HepG2 (cell line): Measurements from ENCODE around the gene FNDC8. TPM values are rescaled to one million over a fixed set of nuclear protein-coding genes. Genes with fewer than 3 reads are reported as not detected.

Source experiments
- ATF1 ChIP-seq: IDR thresholded peaks from 2 replicates; pipeline ENCODE4 v1.6.1; 2016; ENCODE audit warnings: mild to moderate bottlenecking, control low read depth
- CEBPG ChIP-seq: IDR thresholded peaks from 2 replicates; pipeline ENCODE4 v1.6.1; 2016
- CREM ChIP-seq, 2 experiments: sonication (generic) in 1 of 2; formaldehyde crosslinking in 1 of 2; IDR thresholded peaks; 2 replicates each; pipeline versions ENCODE4 v1.4.0 to v1.6.1; 2016 to 2020; ENCODE audit warnings: antibody characterized with exemption in 1 of 2, mild to moderate bottlenecking in 1 of 2, missing genetic modification reagents in 1 of 2
- ETV5 ChIP-seq: IDR thresholded peaks from 2 replicates; pipeline ENCODE4 v1.6.1; 2018; ENCODE audit warnings: missing biosample characterization, missing genetic modification reagents, inconsistent platforms, borderline replicate concordance
- HNF4G ChIP-seq, 2 experiments: sonication (generic) in 1 of 2; formaldehyde crosslinking in 1 of 2; IDR thresholded peaks; 2 replicates each; pipeline versions ENCODE4 v1.4.0 to v1.6.1; 2011 to 2020; ENCODE audit warnings: borderline replicate concordance in 2 of 2, low read depth in 2 of 2, mild to moderate bottlenecking in 2 of 2, low read length in 1 of 2, missing genetic modification reagents in 1 of 2, moderate library complexity in 1 of 2
- HNRNPLL ChIP-seq: fragments of 200-400 bp; formaldehyde crosslinking; IDR thresholded peaks from 2 replicates; pipeline ENCODE4 v1.6.1; 2017; ENCODE audit warnings: mild to moderate bottlenecking, low read depth, low read length; ENCODE audit not compliant: poor library complexity, severe bottlenecking
- IRF2 ChIP-seq: IDR thresholded peaks from 2 replicates; pipeline ENCODE4 v1.6.1; 2018; ENCODE audit warnings: missing genetic modification reagents, missing compliant biosample characterization
- LCORL ChIP-seq, 2 experiments: fragments of 450-650 bp in 1 of 2; sonication (generic) in 1 of 2; formaldehyde crosslinking in 1 of 2; IDR thresholded peaks; 2 replicates each; pipeline versions ENCODE4 v1.5.0 to v1.6.1; 2017 to 2020; ENCODE audit warnings: antibody characterized with exemption in 1 of 2, missing genetic modification reagents in 1 of 2
- NCOA1 ChIP-seq: sonication (generic); formaldehyde crosslinking; IDR thresholded peaks from 2 replicates; pipeline ENCODE4 v1.9.0; 2021; ENCODE audit warnings: missing genetic modification reagents
- NFKB2 ChIP-seq: sonication (generic); formaldehyde crosslinking; IDR thresholded peaks from 2 replicates; pipeline ENCODE4 v1.4.0; 2020; ENCODE audit warnings: missing genetic modification reagents, borderline replicate concordance
- ONECUT2 ChIP-seq: sonication (generic); formaldehyde crosslinking; IDR thresholded peaks from 2 replicates; pipeline ENCODE4 v1.4.0; 2020; ENCODE audit warnings: missing genetic modification reagents
- PAF1 ChIP-seq: IDR thresholded peaks from 2 replicates; pipeline ENCODE4 v1.6.1; 2016; ENCODE audit warnings: missing genetic modification reagents, missing compliant biosample characterization
- PHF5A ChIP-seq: IDR thresholded peaks from one replicate; pipeline ENCODE4 v1.6.1; 2018; ENCODE audit warnings: low read depth, missing genetic modification reagents; ENCODE audit not compliant: unreplicated experiment
- ZNF10 ChIP-seq: sonication (generic); formaldehyde crosslinking; IDR thresholded peaks from 2 replicates; pipeline ENCODE4 v1.4.0; 2020; ENCODE audit warnings: mild to moderate bottlenecking, low read depth, missing genetic modification reagents, borderline replicate concordance
- ZNF562 ChIP-seq: sonication (generic); formaldehyde crosslinking; IDR thresholded peaks from 2 replicates; pipeline ENCODE4 v1.8.0; 2022; ENCODE audit warnings: missing genetic modification reagents, borderline replicate concordance
- polyA plus RNA-seq, 8 experiments: library from polyadenylated mRNA; depleted of rRNA in 3 of 8; stranded (reverse) in 7 of 8; unstranded in 1 of 8; fragments of >200 nt; fragmentation: Illumina TruSeq in 4 of 8; extraction: Trizol in 4 of 8; gene quantifications; 2 replicates each; pipeline versions ENCODE4 v1.2.1 to v1.2.3, GENCODE V29; 2011 to 2016; ENCODE audit warnings: low read depth in 4 of 8, missing spikeins in 1 of 8, mixed read lengths in 1 of 8; ENCODE audit not compliant: insufficient read depth in 1 of 8
- total RNA-seq, 5 experiments: library from RNA; depleted of rRNA; stranded (reverse); fragments of >200 nt; fragmentation: Illumina TruSeq; extraction: Trizol; gene quantifications; 2 replicates each; pipeline ENCODE4 v1.2.3, GENCODE V29; 2016; ENCODE audit warnings: low read depth in 1 of 5
- TF ChIP-seq, protein P1 (sequence below): sonication (generic); formaldehyde crosslinking; IDR thresholded peaks from 2 replicates; pipeline ENCODE4 v1.5.1; 2020; ENCODE audit warnings: mild to moderate bottlenecking, missing genetic modification reagents, borderline replicate concordance
- TF ChIP-seq, protein P2 (sequence below): sonication (generic); formaldehyde crosslinking; IDR thresholded peaks from 2 replicates; pipeline ENCODE4 v1.4.0; 2020; ENCODE audit warnings: missing genetic modification reagents, borderline replicate concordance
- TF ChIP-seq, protein P3 (sequence below): sonication (generic); formaldehyde crosslinking; IDR thresholded peaks from 2 replicates; pipeline ENCODE4 v1.8.0; 2022; ENCODE audit warnings: mild to moderate bottlenecking, missing genetic modification reagents, borderline replicate concordance

The FNDC8 gene
- total and polyA plus RNA-seq, 2 of the 13 experiments (the other 11 are each of a cell fraction or from before 2014, with no cell fraction given), result not detected

DNA sequence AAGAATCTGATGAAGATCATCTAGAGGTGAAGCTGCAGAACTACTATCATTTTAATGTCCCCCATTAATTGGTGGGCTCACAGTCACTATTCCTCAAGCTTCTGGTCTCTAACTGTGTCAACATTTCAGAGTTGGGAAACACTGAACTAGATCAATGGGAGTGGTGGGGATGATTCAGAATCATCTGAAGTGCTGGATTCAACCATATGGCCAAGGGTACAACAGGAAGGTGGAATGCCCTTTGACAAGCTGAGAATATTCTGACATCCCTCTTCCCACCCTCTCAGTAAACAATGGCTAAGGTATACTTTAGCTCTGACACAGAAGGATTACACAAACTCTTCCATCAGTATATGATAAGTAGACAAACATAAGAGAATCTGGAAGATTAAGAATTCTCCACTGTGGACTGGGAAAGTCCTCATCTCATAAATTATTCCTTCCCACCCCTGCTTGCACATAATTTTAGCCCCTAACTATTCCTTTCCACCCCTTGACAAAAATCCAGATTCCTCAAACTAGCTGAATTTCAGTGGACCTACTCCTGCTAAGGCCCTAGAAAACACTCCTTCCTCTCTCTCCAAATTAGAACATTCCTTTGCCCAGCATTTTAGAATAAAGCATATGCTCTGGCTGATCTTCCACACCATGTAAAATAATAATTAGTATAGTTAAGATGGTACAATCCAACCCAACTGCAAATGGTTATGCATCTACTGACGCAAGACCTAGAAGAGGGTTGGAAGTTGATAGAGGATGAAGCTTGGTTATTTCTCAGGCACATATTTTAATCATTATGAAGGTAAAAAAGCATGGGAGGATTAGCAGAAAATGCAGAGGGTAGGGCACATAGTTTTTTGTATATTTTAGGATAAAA is 41.6 kb upstream of the FNDC8 start (continued):
- TF ChIP-seq, protein P1, sequence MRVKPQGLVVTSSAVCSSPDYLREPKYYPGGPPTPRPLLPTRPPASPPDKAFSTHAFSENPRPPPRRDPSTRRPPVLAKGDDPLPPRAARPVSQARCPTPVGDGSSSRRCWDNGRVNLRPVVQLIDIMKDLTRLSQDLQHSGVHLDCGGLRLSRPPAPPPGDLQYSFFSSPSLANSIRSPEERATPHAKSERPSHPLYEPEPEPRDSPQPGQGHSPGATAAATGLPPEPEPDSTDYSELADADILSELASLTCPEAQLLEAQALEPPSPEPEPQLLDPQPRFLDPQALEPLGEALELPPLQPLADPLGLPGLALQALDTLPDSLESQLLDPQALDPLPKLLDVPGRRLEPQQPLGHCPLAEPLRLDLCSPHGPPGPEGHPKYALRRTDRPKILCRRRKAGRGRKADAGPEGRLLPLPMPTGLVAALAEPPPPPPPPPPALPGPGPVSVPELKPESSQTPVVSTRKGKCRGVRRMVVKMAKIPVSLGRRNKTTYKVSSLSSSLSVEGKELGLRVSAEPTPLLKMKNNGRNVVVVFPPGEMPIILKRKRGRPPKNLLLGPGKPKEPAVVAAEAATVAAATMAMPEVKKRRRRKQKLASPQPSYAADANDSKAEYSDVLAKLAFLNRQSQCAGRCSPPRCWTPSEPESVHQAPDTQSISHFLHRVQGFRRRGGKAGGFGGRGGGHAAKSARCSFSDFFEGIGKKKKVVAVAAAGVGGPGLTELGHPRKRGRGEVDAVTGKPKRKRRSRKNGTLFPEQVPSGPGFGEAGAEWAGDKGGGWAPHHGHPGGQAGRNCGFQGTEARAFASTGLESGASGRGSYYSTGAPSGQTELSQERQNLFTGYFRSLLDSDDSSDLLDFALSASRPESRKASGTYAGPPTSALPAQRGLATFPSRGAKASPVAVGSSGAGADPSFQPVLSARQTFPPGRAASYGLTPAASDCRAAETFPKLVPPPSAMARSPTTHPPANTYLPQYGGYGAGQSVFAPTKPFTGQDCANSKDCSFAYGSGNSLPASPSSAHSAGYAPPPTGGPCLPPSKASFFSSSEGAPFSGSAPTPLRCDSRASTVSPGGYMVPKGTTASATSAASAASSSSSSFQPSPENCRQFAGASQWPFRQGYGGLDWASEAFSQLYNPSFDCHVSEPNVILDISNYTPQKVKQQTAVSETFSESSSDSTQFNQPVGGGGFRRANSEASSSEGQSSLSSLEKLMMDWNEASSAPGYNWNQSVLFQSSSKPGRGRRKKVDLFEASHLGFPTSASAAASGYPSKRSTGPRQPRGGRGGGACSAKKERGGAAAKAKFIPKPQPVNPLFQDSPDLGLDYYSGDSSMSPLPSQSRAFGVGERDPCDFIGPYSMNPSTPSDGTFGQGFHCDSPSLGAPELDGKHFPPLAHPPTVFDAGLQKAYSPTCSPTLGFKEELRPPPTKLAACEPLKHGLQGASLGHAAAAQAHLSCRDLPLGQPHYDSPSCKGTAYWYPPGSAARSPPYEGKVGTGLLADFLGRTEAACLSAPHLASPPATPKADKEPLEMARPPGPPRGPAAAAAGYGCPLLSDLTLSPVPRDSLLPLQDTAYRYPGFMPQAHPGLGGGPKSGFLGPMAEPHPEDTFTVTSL (CRISPR knock-in tag), result peak; percentile 81; the same call in 1 of the 2 replicates
- TF ChIP-seq NFKB2 (CRISPR knock-in tag) (no peak), PAF1 (CRISPR knock-in tag) (no peak), CREM (IDR thresholded peaks at IDR 0.05) (peak; percentile 59; the same call in 1 of the 2 replicates), CREM (CRISPR knock-in tag; IDR thresholded peaks at IDR 0.05) (no peak), ZNF562 (no peak), ETV5 (peak; percentile 85), ATF1 (CRISPR knock-in tag) (peak; percentile 50; the same call in 1 of the 2 replicates), CEBPG (peak; percentile 82), NCOA1 (CRISPR knock-in tag) (no peak), ZNF10 (no peak), IRF2 (CRISPR knock-in tag) (peak; percentile 47), LCORL (IDR thresholded peaks at IDR 0.05) (no peak), LCORL (CRISPR knock-in tag; IDR thresholded peaks at IDR 0.05) (peak; percentile 46; the same call in 1 of the 2 replicates), HNF4G (IDR thresholded peaks at IDR 0.05; ENCODE audit: borderline replicate concordance, low read depth, low read length) (peak; percentile 23; the same call in 1 of the 2 replicates), HNF4G (CRISPR knock-in tag; IDR thresholded peaks at IDR 0.05; ENCODE audit: borderline replicate concordance, low read depth) (no peak), HNRNPLL (no peak), ONECUT2 (no peak), PHF5A (CRISPR knock-in tag) (peak; percentile 46)
- TF ChIP-seq, protein P2, sequence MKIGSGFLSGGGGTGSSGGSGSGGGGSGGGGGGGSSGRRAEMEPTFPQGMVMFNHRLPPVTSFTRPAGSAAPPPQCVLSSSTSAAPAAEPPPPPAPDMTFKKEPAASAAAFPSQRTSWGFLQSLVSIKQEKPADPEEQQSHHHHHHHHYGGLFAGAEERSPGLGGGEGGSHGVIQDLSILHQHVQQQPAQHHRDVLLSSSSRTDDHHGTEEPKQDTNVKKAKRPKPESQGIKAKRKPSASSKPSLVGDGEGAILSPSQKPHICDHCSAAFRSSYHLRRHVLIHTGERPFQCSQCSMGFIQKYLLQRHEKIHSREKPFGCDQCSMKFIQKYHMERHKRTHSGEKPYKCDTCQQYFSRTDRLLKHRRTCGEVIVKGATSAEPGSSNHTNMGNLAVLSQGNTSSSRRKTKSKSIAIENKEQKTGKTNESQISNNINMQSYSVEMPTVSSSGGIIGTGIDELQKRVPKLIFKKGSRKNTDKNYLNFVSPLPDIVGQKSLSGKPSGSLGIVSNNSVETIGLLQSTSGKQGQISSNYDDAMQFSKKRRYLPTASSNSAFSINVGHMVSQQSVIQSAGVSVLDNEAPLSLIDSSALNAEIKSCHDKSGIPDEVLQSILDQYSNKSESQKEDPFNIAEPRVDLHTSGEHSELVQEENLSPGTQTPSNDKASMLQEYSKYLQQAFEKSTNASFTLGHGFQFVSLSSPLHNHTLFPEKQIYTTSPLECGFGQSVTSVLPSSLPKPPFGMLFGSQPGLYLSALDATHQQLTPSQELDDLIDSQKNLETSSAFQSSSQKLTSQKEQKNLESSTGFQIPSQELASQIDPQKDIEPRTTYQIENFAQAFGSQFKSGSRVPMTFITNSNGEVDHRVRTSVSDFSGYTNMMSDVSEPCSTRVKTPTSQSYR (CRISPR knock-in tag), result no peak
- TF ChIP-seq, protein P3, sequence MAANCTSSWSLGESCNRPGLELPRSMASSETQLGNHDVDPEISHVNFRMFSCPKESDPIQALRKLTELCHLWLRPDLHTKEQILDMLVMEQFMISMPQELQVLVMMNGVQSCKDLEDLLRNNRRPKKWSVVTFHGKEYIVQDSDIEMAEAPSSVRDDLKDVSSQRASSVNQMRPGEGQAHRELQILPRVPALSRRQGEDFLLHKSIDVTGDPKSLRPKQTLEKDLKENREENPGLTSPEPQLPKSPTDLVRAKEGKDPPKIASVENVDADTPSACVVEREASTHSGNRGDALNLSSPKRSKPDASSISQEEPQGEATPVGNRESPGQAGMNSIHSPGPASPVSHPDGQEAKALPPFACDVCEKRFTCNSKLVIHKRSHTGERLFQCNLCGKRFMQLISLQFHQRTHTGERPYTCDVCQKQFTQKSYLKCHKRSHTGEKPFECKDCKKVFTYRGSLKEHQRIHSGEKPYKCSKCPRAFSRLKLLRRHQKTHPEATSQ (CRISPR knock-in tag), result no peak
